Gastrocnemius medialis (tissue), 4 donors: ENCODE results near the gene JSRP1. TPM values are rescaled to one million over a fixed set of nuclear protein-coding genes. Genes with fewer than 3 reads are reported as not detected.
A peak's percentile ranks its signal among the peaks of the same experiment; 100 is the strongest.

Experiments
- ATAC-seq, 2 donors: fragments of 150-250 bp; one replicate each; pipeline ENCODE4 v1.9.1; 2016
- DNase-seq, 2 donors: peaks; one replicate each; pipeline ENCODE4 v3.0.0-alpha.2; 2019
- H3K27ac ChIP-seq, 4 donors: fragments of 200-600 bp; sonication (generic); 1 replicate in 1 of 4; 2 replicates in 3 of 4; pipeline ENCODE4 v1.5.1; 2016 to 2018; ENCODE audit warnings: mild to moderate bottlenecking in 2 of 4, moderate library complexity in 1 of 4
- H3K27me3 ChIP-seq, 3 donors: fragments of 200-600 bp; sonication (generic) in 2 of 3; 1 replicate in 1 of 3; 2 replicates in 2 of 3; pipeline versions ENCODE4 v1.5.1 to v1.6.0; 2016 to 2019; ENCODE audit warnings: mild to moderate bottlenecking in 1 of 3, moderate library complexity in 1 of 3
- H3K36me3 ChIP-seq, 2 donors: fragments of 200-600 bp; sonication (generic) in 1 of 2; one replicate each; pipeline ENCODE4 v1.5.1; 2017 to 2018
- H3K4me1 ChIP-seq, 2 donors: fragments of 200-600 bp; sonication (generic) in 1 of 2; one replicate each; pipeline ENCODE4 v1.5.1; 2016 to 2017; ENCODE audit warnings: mild to moderate bottlenecking in 2 of 2
- H3K4me3 ChIP-seq, 4 donors: fragments of 200-600 bp; sonication (generic) in 3 of 4; 1 replicate in 1 of 4; 2 replicates in 3 of 4; pipeline ENCODE4 v1.5.1; 2016 to 2019; ENCODE audit warnings: mild to moderate bottlenecking in 2 of 4
- H3K9me3 ChIP-seq, 3 donors: fragments of 200-600 bp; sonication (generic) in 2 of 3; 1 replicate in 1 of 3; 2 replicates in 2 of 3; pipeline ENCODE4 v1.5.1; 2016 to 2019
- CTCF ChIP-seq, 5 experiments: fragments of 450-650 bp in 3 of 5; fragments of 200-600 bp in 2 of 5; sonication (generic) in 2 of 5; IDR thresholded peaks in 4 of 5; conservative IDR thresholded peaks in 1 of 5; 1 replicate in 4 of 5; 2 replicates in 1 of 5; pipeline ENCODE4 v1.5.1; 2016 to 2019; ENCODE audit warnings: antibody characterized with exemption in 5 of 5, mild to moderate bottlenecking in 3 of 5, moderate library complexity in 3 of 5
- POLR2A ChIP-seq, 2 donors: fragments of 450-650 bp; IDR thresholded peaks; one replicate each; pipeline ENCODE4 v1.6.1; 2017; ENCODE audit warnings: antibody characterized with exemption in 2 of 2, mild to moderate bottlenecking in 2 of 2, moderate library complexity in 2 of 2
- in situ Hi-C, 4 donors: fragments of 200-750 bp; cut with MboI; loops; one replicate each; pipeline versions ENCODE4 v1.15.0 to v1.8.0; 2017; ENCODE audit warnings: low sequenced_read_pairs in 4 of 4
- intact Hi-C: fragments of 100-400 bp; cut with DNase I; formaldehyde crosslinking; loops from one replicate; pipeline ENCODE4 v1.15.1; 2023; ENCODE audit warnings: low total_unique reads
- total RNA-seq, 4 donors: library from RNA; depleted of rRNA; stranded (reverse); fragments of >200 nt; gene quantifications; one replicate each; pipeline versions ENCODE4 v1.1.0 to v1.2.3, GENCODE V29; 2016

JSRP1 gene
- total RNA-seq, 4 donors from 2014 or later = 152 to 383 (median 303) TPM

DNA sequence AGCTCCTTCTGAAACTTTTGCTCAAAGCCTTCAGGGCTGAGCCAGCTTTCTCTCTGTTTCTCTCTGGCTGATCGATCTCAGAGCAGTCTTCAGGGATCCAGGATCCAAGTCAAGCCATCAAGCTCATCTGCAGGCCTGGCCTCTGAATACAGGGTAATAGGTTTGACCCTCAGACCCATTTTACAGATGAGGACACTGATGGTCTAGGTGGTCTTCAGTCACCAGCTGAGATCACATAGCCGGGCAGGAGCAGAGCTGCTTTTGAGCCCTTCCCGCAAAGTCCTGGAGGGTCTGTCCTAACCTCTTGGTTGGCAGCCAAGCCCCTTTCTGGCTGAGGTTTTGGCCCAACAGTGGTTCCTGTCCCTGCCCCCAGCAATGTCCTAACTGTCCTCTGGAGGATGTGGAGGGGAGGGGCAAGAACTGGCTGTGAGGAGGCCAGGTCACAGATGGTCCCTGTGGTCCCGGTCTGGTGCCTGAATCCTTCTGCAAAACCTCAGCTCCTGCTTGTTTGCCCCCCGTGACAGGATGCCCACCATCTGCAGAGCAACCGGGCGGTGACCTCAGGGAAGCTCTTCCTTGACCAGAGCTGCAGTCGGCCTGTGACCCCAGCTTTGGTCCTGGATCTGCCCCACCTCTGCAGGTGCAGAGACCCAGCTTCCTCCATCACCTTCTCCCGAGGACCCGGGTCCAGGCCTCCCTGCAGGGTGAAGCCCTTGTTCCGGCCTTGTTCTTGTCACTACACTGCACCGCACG lies 31.5 kb upstream of the JSRP1 start:
- H3K4me3 ChIP-seq = no peak overlapping the region
- H3K36me3 ChIP-seq = no peaks in the 10 kb centered on the region
- in situ Hi-C loops = loop anchor here (25.0 kb wide), 1 partner anchor 100 kb away; no protein-coding TSS in a partner anchor
- ATAC-seq = no peak
- peaks cover 43 to 55% (median 48%) of the 10 kb centered on the region in 3 donors for H3K27me3 ChIP-seq
- H3K9me3 ChIP-seq = no peaks in the 10 kb centered on the region
- no peak for DNase-seq
- peaks cover 2 to 22% of the 10 kb centered on the region in 2 donors for H3K4me1 ChIP-seq
- H3K27ac ChIP-seq = no peak overlapping the region
- TF ChIP-seq CTCF (IDR thresholded peaks at IDR 0.05 in 4 of 5, conservative IDR thresholded peaks at IDR 0.05 in 1 of 5) (no peak), POLR2A (IDR thresholded peaks at IDR 0.05) (no peak)
- intact Hi-C loops = no loop called here

DNA sequence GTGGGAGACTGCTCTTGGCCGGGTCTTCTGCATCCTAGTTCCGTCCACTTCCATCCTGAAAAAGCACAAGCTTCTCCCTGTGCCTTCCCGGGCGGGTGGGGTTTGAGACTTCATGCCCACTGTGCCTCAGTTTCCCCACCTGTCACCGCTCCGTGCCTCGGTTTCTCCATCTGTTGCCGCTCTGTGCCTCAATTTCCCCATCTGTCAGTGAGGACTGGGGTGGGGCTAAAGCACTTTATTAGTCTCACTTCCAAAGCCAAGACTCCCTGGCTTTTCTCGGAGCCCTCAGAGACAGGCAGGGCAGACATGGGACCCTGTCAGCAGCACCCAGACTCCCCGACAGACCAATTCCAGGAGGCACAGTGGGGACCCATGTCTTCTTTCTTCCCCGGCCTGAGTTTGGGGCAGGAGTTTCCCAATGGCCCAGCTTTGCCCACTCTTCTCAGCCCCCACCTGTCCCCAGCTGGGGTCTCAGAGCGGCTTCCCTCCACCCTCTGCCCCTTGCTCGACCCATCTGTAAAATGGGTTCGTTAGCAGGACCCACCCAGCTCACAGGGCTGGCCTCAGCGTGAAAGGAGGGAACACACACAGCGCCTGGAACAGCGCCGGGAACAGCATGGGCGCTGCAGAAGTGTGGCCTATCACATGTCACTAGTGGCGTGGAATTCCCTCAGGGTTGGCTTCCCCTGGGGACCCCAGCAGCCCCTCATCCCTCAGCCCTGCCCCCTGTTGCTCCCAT lies 30.4 kb upstream of the JSRP1 start:
- intact Hi-C loops (no loop called here), in situ Hi-C loops (loop anchor here (25.0 kb wide), 1 partner anchor 101 kb away; no protein-coding TSS in a partner anchor)
- H3K4me3 ChIP-seq = no peak overlapping the region
- H3K36me3 ChIP-seq = no peaks in the 10 kb centered on the region
- peaks cover 31 to 43% (median 39%) of the 10 kb centered on the region in 3 donors for H3K27me3 ChIP-seq
- ATAC-seq = no peak
- no peak for DNase-seq
- H3K4me1 ChIP-seq = peaks cover 2 to 31% of the 10 kb centered on the region in 2 donors
- TF ChIP-seq CTCF (IDR thresholded peaks at IDR 0.05 in 4 of 5, conservative IDR thresholded peaks at IDR 0.05 in 1 of 5) (no peak), POLR2A (IDR thresholded peaks at IDR 0.05) (no peak)
- no peak overlapping the region for H3K27ac ChIP-seq
- no peaks in the 10 kb centered on the region for H3K9me3 ChIP-seq

DNA sequence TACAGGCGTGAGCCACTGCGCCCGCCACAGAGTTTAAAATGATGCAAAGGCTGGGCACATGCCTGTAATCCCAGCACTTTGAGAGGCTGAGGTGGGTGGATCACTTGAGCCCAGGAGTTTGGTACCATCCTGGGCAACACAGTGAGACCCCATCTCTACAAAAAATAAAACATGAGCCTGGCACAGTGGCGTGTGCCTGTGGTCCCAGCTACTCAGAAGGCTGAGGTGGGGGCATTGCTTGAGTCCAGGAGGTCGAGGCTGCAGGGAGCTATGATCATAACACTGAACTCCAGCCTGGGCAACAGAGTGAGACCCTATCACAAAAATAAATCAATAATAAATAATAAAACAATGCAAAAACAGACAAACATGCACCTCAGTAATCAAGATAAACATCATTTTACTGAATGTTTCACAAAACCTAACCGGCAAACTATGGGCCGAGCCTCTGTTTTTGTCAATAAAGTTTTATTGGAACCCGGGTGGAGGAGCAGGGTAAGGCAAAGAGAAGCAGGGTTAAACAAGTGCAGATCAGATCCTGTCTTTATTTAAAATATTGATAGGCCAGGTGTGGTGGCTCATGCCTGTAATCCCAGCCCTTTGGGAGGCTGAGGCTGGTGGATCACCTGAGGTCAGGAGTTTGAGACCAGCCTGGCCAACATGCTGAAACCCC lies 27.8 kb upstream of the JSRP1 start:
- intact Hi-C loops = no loop called here
- in situ Hi-C loops = loop anchor here (25.0 kb wide), 1 partner anchor 103 kb away; no protein-coding TSS in a partner anchor
- ATAC-seq (no peak), DNase-seq (no peak)
- H3K9me3 ChIP-seq = no peaks in the 10 kb centered on the region
- TF ChIP-seq CTCF (IDR thresholded peaks at IDR 0.05 in 4 of 5, conservative IDR thresholded peaks at IDR 0.05 in 1 of 5) (no peak), POLR2A (IDR thresholded peaks at IDR 0.05) (no peak)
- peaks cover 5 to 17% (median 15%) of the 10 kb centered on the region in 3 donors for H3K27me3 ChIP-seq
- no peak overlapping the region for H3K4me3 ChIP-seq
- peaks cover 0 to 12% of the 10 kb centered on the region in 2 donors for H3K4me1 ChIP-seq
- no peak overlapping the region for H3K27ac ChIP-seq
- no peaks in the 10 kb centered on the region for H3K36me3 ChIP-seq

DNA sequence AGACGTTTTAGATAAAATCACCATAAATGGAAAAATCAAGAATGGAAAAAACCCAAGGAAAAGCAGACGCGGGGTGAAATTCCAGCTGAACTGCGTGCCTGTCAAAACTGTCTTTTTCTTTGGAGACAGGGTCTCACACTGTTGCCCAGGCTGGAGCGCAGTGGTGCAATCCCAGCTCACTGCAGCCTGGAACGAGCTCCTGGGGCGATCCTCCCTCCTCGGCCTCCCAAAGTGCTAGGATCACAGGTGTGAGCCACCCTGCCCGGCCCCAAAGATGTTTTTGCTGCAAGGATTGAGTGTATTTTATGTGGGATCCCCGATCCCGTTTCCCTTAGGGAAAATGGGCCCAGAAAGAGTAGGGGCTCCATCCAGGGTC lies 26.6 kb upstream of the JSRP1 start:
- peaks cover 0 to 12% of the 10 kb centered on the region in 2 donors for H3K4me1 ChIP-seq
- H3K4me3 ChIP-seq = peak overlapping the region in 2 of 4 donors; percentile 41 to 43
- TF ChIP-seq CTCF (IDR thresholded peaks at IDR 0.05 in 4 of 5, conservative IDR thresholded peaks at IDR 0.05 in 1 of 5) (no peak), POLR2A (IDR thresholded peaks at IDR 0.05) (no peak)
- H3K27ac ChIP-seq = no peak overlapping the region
- in situ Hi-C loops = loop anchor here (25.0 kb wide), 1 partner anchor 104 kb away; no protein-coding TSS in a partner anchor
- H3K9me3 ChIP-seq = no peaks in the 10 kb centered on the region
- ATAC-seq (no peak), DNase-seq (no peak)
- peaks cover 3 to 9% (median 4%) of the 10 kb centered on the region in 3 donors for H3K27me3 ChIP-seq
- intact Hi-C loops = no loop called here
- no peaks in the 10 kb centered on the region for H3K36me3 ChIP-seq
